Activated CD4-positive, CD25-positive, alpha-beta regulatory T cell treated with anti-CD3 and anti-CD28 coated beads, Interleukin-2, amount 50 U/mL, for 24 hours (primary cell): ENCODE measurements around the gene AQP9.

Experiments
- ATAC-seq, 2 donors: fragments of 150-1000 bp; cut with Tn5 transposase; one replicate each; pipeline ENCODE4 v1.10.0; 2021; ENCODE audit warnings: mild to moderate bottlenecking in 1 of 2, moderate library complexity in 1 of 2

Gene AQP9

DNA sequence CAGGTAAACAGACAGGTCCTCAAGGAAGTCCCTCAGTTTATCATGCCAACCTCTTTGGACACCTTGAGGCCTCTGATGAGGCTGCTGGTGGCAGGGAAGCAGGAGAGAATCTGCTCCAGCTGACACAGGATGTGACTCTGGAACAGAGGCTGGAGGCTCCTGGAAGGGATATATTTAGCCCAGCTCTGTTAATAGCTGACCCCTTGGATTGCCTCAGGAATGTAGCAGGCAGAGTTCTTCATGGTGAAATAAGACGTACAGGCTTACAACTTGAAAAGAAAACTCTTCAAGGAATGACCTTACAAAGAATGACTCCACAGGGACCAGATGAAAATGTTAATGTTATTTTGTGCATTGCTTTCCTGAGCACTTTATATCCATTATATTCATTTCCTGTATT lies 90.5 kb downstream of the AQP9 start:
- no peak for ATAC-seq

DNA sequence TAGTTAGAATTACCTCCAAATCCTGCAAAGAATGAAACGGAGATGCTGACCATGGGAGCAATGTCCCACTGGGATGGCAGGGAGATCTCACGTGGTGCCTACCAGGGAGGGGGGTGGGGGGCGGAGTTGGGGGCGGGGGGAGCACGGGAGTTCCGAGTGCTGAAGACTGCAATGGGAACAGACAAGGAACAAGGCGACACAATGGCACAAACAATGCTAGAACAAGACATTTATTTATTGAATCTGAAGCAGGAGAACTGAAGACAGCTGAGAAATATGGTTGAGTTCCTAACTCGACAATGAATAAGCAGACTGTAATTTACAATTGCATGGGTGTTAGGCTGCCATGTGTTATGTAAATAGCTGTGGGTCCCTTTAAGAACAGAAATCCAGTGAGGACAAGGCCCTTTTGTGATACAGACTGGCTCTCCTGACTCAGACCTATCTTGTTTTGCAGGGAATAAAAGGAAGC lies 91.2 kb downstream of the AQP9 start:
- no peak for ATAC-seq

DNA sequence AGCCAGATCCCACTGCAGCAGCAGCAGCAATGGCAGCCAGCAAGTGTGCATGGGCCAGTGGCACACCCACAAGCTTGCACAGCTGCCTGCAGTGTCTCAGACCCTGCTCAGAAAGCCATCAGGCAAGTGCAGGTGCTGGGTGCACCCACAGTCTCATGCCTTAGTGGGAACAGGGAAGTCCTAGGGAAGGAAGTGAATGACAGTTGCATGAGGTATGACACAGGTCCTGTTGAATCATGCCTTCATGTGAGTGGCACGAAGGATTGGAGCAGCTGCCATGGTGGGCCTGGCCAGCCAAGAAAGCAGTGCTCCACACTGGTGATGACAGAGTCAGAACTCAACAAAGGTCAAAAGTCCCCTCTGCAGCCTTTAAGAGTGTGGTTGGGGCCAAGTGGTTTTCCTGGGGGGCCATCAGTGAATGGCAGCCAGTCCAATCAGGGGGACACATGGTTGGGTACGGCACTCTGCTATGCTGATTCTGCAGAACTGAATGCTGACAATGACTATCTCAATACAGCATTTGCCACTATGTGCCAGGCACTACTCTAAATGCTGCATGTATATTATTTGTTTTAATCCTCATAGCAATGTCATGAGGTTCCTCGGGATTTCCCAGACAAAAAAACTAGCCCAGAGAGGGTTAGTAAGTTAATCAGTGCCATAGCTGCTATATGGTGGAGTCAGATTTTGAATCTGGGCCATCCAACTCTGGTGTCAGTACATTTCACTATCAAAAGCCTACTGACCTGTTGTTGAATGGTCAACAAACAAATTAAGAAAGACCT lies 94.3 kb downstream of the AQP9 start:
- no peak for ATAC-seq

DNA sequence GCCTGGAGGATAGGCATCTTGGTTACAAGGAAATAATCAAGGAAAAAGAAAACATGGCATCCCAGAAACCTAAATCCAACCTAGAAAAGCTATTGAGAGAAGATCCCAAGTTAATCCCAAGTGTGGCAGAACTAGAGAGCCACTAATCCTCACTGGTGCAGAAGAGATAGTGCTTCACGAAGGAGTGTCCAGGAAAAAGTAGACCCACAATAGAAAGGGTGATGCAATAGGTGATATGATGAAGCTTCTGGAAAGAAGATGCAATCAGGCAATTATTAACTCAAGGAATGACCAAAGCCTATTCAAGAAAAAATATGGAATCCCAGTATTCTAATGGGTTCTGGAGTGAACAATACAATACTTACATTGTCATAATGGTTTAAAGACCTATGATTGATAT lies 95.2 kb downstream of the AQP9 start:
- ATAC-seq: no peak
